ENCODE results near the gene SEPTIN2. TPM values are rescaled to one million over a fixed set of nuclear protein-coding genes. Genes with fewer than 3 reads are reported as not detected.

SEPTIN2 gene
- total and polyA plus RNA-seq, 7 donors: 135 to 295 (median 245) TPM

DNA sequence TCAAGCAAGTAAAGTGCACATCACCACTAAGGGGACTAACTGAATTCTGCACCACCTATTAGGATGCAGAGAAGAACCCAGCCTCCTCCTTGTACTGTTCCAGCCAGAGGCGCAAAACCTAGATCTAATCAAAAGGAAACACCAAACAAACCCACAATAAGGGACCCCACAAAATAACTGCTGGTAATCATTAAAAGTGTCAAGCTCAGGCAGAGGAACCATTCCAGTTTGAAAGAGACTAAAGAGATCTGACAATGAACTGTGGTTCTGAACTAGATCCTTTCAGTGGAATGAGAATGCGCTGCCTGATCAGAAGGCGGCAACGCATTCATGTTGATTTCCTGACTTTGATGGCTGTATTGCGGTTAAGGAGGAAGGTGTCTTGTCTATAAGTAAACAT is 17.1 kb upstream of the SEPTIN2 start:
- Histone ChIP-seq H3K4me3 (no peak overlapping the region), H3K27ac (no peak overlapping the region), H3K36me3 (no peaks in the 10 kb centered on the region), H3K4me1 (peaks cover 0 to 15% (median 11%) of the 10 kb centered on the region in 4 donors), H3K9me3 (no peaks in the 10 kb centered on the region), H3K27me3 (no peaks in the 10 kb centered on the region)
- TF ChIP-seq, protein P1, sequence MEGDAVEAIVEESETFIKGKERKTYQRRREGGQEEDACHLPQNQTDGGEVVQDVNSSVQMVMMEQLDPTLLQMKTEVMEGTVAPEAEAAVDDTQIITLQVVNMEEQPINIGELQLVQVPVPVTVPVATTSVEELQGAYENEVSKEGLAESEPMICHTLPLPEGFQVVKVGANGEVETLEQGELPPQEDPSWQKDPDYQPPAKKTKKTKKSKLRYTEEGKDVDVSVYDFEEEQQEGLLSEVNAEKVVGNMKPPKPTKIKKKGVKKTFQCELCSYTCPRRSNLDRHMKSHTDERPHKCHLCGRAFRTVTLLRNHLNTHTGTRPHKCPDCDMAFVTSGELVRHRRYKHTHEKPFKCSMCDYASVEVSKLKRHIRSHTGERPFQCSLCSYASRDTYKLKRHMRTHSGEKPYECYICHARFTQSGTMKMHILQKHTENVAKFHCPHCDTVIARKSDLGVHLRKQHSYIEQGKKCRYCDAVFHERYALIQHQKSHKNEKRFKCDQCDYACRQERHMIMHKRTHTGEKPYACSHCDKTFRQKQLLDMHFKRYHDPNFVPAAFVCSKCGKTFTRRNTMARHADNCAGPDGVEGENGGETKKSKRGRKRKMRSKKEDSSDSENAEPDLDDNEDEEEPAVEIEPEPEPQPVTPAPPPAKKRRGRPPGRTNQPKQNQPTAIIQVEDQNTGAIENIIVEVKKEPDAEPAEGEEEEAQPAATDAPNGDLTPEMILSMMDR (IDR thresholded peaks at IDR 0.05): no peak
- TF ChIP-seq POLR2A (IDR thresholded peaks at IDR 0.05): no peak
- no peak for TF ChIP-seq POLR2AphosphoS5 (IDR thresholded peaks at IDR 0.05)
- no peak for TF ChIP-seq EP300 (IDR thresholded peaks at IDR 0.05)
- 57 to 89% methylated on average over 5 of the region's 5 CpGs for WGBS, 2 donors
- DNase-seq: no peak
- intact Hi-C loops (cut with DNase I): no loop called here

DNA sequence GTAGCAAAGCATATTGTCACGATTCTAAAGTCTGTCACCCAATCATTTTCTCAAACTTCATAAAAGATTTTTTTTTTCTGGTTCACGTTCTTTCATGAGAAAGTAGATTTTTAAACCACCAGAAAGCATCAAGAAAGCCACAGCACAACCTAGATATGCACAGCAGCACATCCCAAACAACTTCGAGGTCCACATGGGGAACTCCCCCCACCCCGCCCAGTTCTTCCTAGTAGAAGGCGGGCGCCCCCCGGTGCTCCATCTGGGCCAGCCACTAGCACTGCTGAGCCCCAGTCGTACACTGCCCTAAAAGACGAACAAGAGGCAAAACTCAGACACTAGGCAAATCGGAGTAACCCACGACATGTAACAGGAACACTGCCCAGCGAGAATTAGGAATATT is 15.7 kb upstream of the SEPTIN2 start:
- 77 to 88% methylated on average over 12 of the region's 12 CpGs for WGBS, 2 donors
- intact Hi-C loops (cut with DNase I): no loop called here

DNA sequence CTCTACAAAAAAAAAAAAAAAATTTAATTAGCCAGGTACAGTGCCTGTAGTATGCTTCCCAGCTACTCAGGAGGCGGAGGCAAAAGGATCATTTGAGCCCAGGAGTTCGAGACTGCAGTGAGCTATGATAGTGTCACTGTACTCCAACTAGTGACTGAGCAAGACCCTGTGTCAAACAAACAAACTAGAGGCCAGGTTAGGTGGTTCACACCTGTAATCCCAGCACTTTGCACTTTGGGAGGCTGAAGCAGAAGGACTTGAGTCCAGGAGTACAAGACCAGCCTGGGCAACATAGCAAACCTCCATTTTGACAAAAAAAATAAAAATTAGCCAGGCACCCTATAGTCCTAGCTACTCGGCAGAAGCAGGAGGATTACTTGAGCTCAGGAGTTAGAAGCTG is 13.6 kb upstream of the SEPTIN2 start:
- no peaks in the 10 kb centered on the region for H3K9me3 ChIP-seq
- TF ChIP-seq POLR2AphosphoS5 (IDR thresholded peaks at IDR 0.05) (no peak), POLR2A (IDR thresholded peaks at IDR 0.05) (no peak), EP300 (IDR thresholded peaks at IDR 0.05) (no peak)
- TF ChIP-seq, protein P1 (IDR thresholded peaks at IDR 0.05): no peak

More for the DNA sequence above, 15.7 kb upstream of the SEPTIN2 start:
- TF ChIP-seq, protein P1 (IDR thresholded peaks at IDR 0.05): no peak
- TF ChIP-seq EP300 (IDR thresholded peaks at IDR 0.05) (no peak), POLR2A (IDR thresholded peaks at IDR 0.05) (no peak), POLR2AphosphoS5 (IDR thresholded peaks at IDR 0.05) (no peak)
- H3K4me3 ChIP-seq: no peak overlapping the region
- no peaks in the 10 kb centered on the region for H3K27me3 ChIP-seq
- peaks cover 0 to 25% (median 16%) of the 10 kb centered on the region in 4 donors for H3K4me1 ChIP-seq
- H3K9me3 ChIP-seq: no peaks in the 10 kb centered on the region
- H3K36me3 ChIP-seq: no peaks in the 10 kb centered on the region
- H3K27ac ChIP-seq: no peak overlapping the region
- DNase-seq: no peak

DNA sequence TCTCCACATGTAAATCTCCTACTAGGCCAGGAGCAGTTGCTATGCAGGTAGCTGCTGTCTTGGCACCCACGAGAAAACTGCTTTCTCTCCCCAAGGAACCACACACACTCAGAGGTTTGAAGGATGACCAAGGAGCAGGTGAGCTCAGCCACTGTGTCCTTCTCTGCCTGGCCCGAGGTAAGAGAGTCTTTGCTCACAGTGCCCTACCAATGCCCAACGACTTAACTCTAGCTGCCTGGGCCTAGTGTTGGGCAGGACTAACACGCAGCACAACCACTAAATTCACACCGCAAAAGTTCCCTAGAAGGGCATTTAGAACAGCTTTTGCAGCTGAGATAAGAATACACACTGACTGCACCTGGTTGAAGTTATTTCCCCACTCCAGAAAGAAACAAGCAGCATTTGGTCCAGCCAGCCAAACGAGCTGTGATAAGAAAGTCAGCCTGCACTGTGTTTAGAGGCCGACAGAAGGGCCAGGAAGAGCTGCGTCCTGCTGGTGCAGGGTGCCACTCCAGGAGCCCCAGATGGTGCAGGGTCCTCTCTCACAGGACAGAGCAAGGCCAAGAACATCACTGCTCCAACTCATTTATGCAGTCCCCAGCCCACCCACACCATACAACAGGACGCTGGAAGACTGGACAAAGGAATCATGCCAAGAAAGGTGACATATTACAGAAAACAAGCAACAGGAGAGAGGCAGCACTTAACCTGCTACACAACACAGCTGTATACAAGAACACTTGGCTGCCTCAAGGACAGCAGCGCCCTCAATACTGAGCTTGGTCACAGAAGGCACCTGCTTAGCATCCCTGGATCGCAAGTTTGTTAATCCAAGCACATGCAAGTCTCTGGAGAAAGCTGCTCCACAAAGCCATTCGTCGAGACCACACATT is 12.7 kb upstream of the SEPTIN2 start:
- Histone ChIP-seq H3K9me3 (no peaks in the 10 kb centered on the region), H3K36me3 (no peaks in the 10 kb centered on the region), H3K4me3 (no peak overlapping the region), H3K27ac (no peak overlapping the region), H3K27me3 (no peaks in the 10 kb centered on the region), H3K4me1 (peaks cover 0 to 25% (median 16%) of the 10 kb centered on the region in 4 donors)
- DNase-seq: no peak
- TF ChIP-seq POLR2AphosphoS5 (IDR thresholded peaks at IDR 0.05) (no peak), EP300 (IDR thresholded peaks at IDR 0.05) (no peak), POLR2A (IDR thresholded peaks at IDR 0.05) (no peak)
- TF ChIP-seq, protein P1 (IDR thresholded peaks at IDR 0.05): no peak
- 75 to 84% methylated on average over 13 of the region's 13 CpGs for WGBS, 2 donors
- intact Hi-C loops (cut with DNase I): no loop called here

More for the DNA sequence above, 13.6 kb upstream of the SEPTIN2 start:
- DNase-seq: no peak
- no peak overlapping the region for H3K27ac ChIP-seq
- no peaks in the 10 kb centered on the region for H3K36me3 ChIP-seq
- no peak overlapping the region for H3K4me3 ChIP-seq
- H3K27me3 ChIP-seq: no peaks in the 10 kb centered on the region
- WGBS, 2 donors: 88 to 92% methylated on average over 3 of the region's 3 CpGs
- H3K4me1 ChIP-seq: peaks cover 0 to 25% (median 16%) of the 10 kb centered on the region in 4 donors
- intact Hi-C loops (cut with DNase I): no loop called here
